GM18520 (cell line): ENCODE measurements around the gene SEPTIN11.

Source experiments
- ATAC-seq: cut with Tn5 transposase; IDR thresholded peaks from one replicate; pipeline ENCODE4 v1.9.1; 2021; ENCODE audit not compliant: unreplicated experiment

The SEPTIN11 gene

GRCh38 chr4:76949276-76950051, at the start of gene SEPTIN11:
Gene SEPTIN11 (plus strand): TSS chr4:76949752. CDS start chr4:76949904, 152 bp downstream.
- peak; percentile 64 for ATAC-seq

- ATAC-seq: no peak
Measured at GRCh38 chr4:76902233-76902890, 47.2 kb upstream of the SEPTIN11 start.

GRCh38 chr4:76904646-76905190, 44.8 kb upstream of the SEPTIN11 start:
- ATAC-seq: no peak

- no peak for ATAC-seq
Measured at GRCh38 chr4:76905521-76905920, 44.0 kb upstream of the SEPTIN11 start.

DNA sequence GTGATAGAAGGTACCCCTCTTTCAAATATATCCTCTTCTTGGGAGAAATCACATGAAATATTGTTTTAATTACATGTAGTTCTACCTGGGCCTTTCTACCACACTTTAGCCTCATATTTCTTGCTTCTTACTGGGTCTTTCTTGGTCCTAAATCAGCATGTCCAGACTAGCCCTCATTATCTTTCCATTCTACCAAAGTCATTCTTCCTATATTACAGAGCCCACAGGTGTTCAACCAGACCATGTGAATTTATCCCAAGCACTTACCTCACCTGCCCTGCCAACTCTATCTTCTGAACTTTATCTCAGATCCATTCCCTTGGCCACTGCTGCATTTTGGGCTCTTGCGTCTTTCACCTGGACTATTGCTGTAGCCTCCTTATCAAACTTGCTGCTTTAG, 39.8 kb upstream of the SEPTIN11 start:
- ATAC-seq: no peak

DNA sequence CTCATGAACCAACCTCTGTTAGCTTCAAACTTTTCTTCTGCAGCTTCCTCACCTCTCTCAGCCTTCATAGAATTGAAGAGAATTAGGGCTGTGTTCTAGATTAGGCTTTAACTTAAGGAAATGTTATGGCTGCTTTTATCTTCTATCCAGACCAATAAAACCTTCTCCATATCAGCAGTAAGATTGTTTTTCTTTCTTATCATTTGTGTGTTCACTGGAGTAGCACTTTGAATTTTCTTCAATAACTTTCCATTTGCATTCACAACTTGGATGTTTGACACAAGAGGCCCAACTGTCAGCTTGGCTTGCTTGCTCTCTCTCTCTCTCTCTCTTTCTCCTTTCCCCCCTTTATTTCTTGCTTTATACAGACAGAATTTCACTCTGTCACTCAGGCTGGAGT, 28.8 kb upstream of the SEPTIN11 start:
- no peak for ATAC-seq

DNA sequence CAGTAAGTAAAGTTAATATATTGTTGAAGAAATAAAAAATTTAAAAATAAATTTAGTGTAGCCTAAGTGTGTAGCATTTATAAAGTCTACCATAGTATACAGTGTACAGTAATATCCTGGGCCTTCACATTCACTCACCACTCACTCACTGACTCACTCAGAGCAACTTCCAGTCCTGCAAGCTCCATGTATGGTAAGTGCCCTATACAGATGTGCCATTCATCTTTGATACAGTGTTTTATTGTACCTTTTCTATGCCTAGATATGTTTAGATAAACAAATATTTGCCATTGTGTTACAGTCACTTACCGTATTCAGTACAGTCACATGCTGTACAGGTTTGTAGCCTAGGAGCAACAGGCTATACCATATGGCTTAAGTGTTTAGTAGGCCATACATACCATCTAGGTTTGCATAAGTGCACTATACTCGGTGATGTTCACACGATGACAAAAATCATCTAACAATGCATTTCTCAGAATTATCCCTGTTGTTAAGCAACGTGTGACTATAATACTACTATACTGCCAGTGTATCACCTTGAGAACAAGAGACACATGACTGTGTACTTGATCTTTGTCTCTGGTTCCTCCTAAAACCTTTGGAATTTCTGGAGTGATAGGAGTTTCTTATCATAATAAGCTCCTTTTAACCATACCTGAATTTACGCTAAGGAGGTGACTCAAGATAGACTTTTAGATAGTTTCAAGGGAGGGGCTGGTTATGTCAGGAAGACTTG, 25.8 kb upstream of the SEPTIN11 start:
- no peak for ATAC-seq

GRCh38 chr4:76926841-76927240, 22.7 kb upstream of the SEPTIN11 start:
- ATAC-seq: no peak

DNA sequence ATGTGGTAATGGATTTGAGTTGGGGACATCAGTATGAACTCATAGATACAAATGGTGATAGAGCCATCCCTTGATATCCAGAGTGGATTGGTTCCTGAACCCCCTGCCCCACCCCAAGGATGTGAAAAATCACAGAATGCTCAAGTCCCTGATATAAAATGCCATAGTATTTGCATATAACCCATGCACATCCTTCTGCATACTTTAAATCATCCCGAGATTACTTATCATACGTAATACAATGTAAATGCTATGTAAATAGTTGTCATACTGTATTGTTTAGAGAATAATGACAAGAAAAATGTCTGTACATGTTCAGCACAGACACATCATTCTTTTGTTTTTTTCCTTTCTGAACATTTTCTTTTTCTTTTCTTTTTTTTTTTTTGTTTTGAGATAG, 18.9 kb upstream of the SEPTIN11 start:
- no peak for ATAC-seq

DNA sequence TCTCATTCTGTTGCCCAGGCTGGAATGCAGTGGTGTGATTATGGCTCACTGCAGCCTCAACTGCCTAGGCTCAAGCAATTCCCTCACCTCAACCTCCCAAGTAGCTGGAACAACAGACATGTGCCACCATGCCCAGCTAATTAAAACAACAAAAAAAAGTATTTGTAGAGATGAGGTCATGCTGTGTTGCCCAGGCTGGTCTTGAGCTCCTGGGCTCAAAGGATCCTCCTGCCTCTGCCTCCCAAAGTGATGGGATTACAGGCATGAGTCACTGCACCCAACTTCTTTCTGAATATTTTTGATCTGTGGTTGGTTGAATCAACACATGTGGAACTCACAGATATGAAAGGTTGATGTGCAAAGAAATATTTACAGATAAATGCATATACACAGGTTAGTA, 18.5 kb upstream of the SEPTIN11 start:
- ATAC-seq: no peak

DNA sequence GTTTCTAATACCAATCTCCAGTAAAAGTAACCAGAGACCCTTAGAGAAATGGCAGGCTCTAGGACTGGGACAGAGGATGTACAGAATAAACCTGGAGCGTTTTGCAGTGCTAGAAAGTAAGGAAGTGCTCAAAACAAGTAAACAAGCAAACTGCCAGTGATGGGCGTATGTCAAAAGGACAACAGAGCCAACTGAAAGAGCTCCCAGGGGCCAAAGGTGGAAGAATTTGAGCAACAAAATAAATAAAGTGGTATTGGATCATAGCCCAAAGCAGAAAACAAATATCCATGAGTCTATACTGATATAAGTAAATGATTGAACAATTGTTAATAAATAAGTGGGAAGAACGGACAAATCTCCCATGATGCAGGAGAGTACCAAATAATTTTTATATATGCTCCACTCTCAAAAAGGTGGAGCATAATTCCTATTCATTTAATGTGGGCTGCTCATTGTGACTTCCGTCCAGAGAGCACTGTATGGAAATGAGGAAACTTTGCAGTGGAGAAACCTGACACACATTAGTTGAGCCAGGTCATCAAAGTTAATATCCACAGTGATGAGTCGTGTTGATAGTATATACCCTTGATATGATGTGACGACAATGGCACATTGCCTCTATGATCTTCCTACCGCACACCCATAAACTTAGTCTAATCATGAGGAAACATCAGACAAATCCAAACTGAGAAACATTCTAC, 17.8 kb upstream of the SEPTIN11 start:
- no peak for ATAC-seq

GRCh38 chr4:76939184-76939583, 10.4 kb upstream of the SEPTIN11 start:
- no peak for ATAC-seq

- ATAC-seq: no peak
Measured at GRCh38 chr4:76943129-76943620, 6.4 kb upstream of the SEPTIN11 start.

GRCh38 chr4:76943790-76944189, 5.8 kb upstream of the SEPTIN11 start:
- ATAC-seq: no peak

DNA sequence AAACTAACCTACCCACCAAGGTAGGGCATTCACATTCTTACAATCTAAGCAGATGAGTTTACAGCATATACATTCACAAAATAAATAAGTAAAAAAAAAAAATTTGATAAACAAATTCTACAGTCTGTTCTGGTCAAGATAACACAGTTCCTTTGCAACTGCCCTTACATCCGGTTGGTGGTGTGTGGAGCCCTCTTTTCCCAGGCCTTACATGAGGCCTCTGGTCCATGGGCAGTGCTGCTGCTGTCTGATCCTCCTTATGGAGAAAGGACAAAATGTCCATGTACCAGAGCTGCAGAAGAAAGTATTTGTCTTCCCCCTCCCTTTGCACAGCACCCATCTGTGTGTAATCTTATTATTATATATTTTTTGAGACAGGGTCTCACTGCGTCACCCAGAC, 2.2 kb upstream of the SEPTIN11 start:
- ATAC-seq: no peak

DNA sequence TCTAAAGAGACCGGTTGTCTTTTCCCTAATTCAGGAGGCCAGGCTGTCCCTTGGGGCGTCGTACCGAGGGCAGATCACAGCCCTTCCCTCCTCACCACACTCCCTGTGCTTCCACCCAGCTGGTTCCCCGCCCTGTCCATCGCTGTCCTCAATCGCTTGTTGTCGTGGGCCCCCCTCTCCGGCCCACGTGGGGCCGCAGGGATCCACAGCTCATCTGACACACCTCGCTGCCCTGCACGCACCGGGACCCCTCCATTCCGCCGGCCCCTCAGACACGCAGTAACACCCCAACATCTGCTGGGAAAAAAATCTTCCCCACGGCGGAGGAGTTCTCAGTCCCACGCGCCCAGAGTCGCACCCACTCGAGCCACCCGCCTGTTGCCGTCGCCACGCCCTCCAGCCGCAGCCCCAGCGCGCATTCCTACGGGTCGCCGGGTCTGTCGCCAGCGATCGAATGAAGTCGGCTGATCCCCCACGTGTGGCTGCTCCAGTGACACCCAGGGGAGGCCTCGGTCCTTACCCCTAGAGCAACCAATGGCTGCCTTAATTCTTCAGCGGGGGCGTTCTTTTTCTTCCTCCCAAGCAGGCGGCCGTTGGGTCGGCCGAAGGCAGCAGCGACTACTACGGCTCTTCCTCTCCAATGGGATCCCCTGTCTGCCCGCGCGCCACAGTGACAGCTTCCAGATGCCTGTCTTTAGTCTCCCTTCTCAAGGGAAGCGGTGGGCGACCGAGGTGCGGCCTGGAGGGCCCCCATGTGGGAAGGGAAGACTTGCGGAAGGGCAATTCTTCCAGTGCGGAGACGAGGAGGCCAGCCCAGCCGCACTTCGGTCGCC, 893 bp upstream of the SEPTIN11 start:
- no peak for ATAC-seq

DNA sequence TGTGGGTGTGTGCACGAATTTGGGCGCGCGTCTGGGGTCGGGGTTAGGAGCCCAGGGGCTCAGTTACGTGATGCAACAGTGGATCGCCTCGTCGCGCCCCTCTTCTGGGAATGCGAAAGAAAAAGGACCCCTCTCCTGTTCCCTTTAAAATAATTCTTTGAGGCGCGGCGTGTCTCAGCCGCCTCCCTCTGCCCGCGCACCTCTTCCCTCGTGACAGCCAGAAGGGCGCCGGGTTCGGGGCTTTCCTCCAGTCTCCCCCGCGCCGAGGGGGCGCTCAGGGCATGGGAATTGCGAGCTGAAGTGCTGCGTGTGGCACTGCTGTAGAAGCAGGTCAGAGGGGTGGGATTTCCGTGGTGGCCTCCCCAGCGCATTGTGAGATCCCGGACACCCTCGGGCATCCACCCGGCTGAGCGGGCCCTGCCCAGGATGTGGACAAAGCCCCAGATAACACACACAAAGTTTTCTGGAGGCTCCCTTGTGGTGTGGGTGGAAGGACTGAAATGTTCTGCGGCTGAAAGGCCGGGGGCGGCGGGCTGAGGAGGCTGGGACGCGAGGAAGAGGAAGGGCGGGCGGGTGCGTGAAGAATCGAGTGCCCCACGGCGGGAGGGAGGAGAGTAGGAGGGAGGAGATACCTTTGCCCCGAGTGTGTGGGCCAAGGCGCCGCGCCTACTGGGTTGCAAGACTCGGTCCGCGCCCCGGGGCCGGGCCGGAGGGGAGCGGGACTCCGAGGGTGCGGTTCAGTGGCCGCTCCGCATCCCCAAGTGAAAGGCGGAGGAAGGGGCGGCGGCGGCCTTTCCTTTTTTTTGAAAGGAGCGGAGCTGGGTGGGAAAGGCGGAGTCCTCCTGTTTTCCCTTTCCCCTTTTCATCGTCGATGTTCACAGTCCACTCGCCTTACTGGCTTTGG, 752 bp downstream of the SEPTIN11 start:
- no peak for ATAC-seq

- ATAC-seq: no peak
Measured at GRCh38 chr4:76950956-76951671, 1.6 kb downstream of the SEPTIN11 start.
